ENCODE measurements around the gene MUC12. TPM values are rescaled to one million over a fixed set of nuclear protein-coding genes. Genes with fewer than 3 reads are reported as not detected.

MUC12 gene
- total RNA-seq, 4 donors from 2014 or later: 4.8 to 31.8 (median 9.0) TPM

- H3K4me3 ChIP-seq: no peak overlapping the region
- H3K9me3 ChIP-seq: no peaks in the 10 kb centered on the region
- no peaks in the 10 kb centered on the region for H3K27me3 ChIP-seq
- peaks cover 0 to 42% (median 0%) of the 10 kb centered on the region in 3 donors for H3K36me3 ChIP-seq
- H3K27ac ChIP-seq: no peak overlapping the region
- DNase-seq: no peak
- no peak for TF ChIP-seq POLR2A (IDR thresholded peaks at IDR 0.05)
- no peaks in the 10 kb centered on the region for H3K4me1 ChIP-seq
These were observed 16.7 kb upstream of the MUC12 start for GRCh38 chr7:100952641-100953040.

GRCh38 chr7:100957832-100958421 is 11.4 kb upstream of the MUC12 start:
- peaks cover 0 to 53% (median 0%) of the 10 kb centered on the region in 3 donors for H3K36me3 ChIP-seq
- TF ChIP-seq CTCF (IDR thresholded peaks at IDR 0.05) (no peak), POLR2A (IDR thresholded peaks at IDR 0.05) (no peak)
- no peaks in the 10 kb centered on the region for H3K4me1 ChIP-seq
- no peak overlapping the region for H3K27ac ChIP-seq
- no peaks in the 10 kb centered on the region for H3K27me3 ChIP-seq
- DNase-seq: no peak
- H3K9me3 ChIP-seq: no peaks in the 10 kb centered on the region
- no peak overlapping the region for H3K4me3 ChIP-seq

- Histone ChIP-seq H3K27ac (no peak overlapping the region), H3K27me3 (peaks cover 0 to 6% of the 10 kb centered on the region in 2 donors), H3K4me3 (no peak overlapping the region), H3K9me3 (no peaks in the 10 kb centered on the region), H3K36me3 (peaks cover 0 to 41% (median 0%) of the 10 kb centered on the region in 3 donors), H3K4me1 (no peaks in the 10 kb centered on the region)
- no peak for DNase-seq
- no peak for TF ChIP-seq POLR2A (IDR thresholded peaks at IDR 0.05)
- no peak for TF ChIP-seq CTCF (IDR thresholded peaks at IDR 0.05)
These were observed 9.5 kb upstream of the MUC12 start for GRCh38 chr7:100959894-100960293.

GRCh38 chr7:100962537-100962936 is 6.8 kb upstream of the MUC12 start:
- H3K27me3 ChIP-seq: peaks cover 0 to 28% of the 10 kb centered on the region in 2 donors
- no peak overlapping the region for H3K4me3 ChIP-seq
- H3K4me1 ChIP-seq: peaks cover 0 to 25% (median 8%) of the 10 kb centered on the region in 4 donors
- no peak overlapping the region for H3K27ac ChIP-seq
- DNase-seq: no peak
- TF ChIP-seq CTCF (IDR thresholded peaks at IDR 0.05) (no peak), POLR2A (IDR thresholded peaks at IDR 0.05) (no peak)
- no peaks in the 10 kb centered on the region for H3K9me3 ChIP-seq
- peaks cover 0 to 41% (median 0%) of the 10 kb centered on the region in 3 donors for H3K36me3 ChIP-seq

GRCh38 chr7:100963386-100963785 is 6.0 kb upstream of the MUC12 start:
- Histone ChIP-seq H3K4me3 (no peak overlapping the region), H3K36me3 (peaks cover 0 to 37% (median 0%) of the 10 kb centered on the region in 3 donors), H3K27ac (no peak overlapping the region), H3K9me3 (no peaks in the 10 kb centered on the region), H3K4me1 (peaks cover 0 to 26% (median 8%) of the 10 kb centered on the region in 4 donors), H3K27me3 (peaks cover 0 to 28% of the 10 kb centered on the region in 2 donors)
- DNase-seq: no peak
- no peak for TF ChIP-seq POLR2A (IDR thresholded peaks at IDR 0.05)
- no peak for TF ChIP-seq CTCF (IDR thresholded peaks at IDR 0.05)

- H3K4me3 ChIP-seq: no peak overlapping the region
- no peak for DNase-seq
- TF ChIP-seq POLR2A (IDR thresholded peaks at IDR 0.05) (no peak), CTCF (IDR thresholded peaks at IDR 0.05) (no peak)
- peaks cover 0 to 31% (median 8%) of the 10 kb centered on the region in 4 donors for H3K4me1 ChIP-seq
- H3K9me3 ChIP-seq: no peaks in the 10 kb centered on the region
- peaks cover 0 to 35% (median 0%) of the 10 kb centered on the region in 3 donors for H3K36me3 ChIP-seq
- peaks cover 0 to 28% of the 10 kb centered on the region in 2 donors for H3K27me3 ChIP-seq
- H3K27ac ChIP-seq: no peak overlapping the region
These were observed 5.5 kb upstream of the MUC12 start for GRCh38 chr7:100963874-100964273.
